Measurements from ENCODE around the gene KNSTRN. TPM values are rescaled to one million over a fixed set of nuclear protein-coding genes. Genes with fewer than 3 reads are reported as not detected.

KNSTRN gene, protein sequence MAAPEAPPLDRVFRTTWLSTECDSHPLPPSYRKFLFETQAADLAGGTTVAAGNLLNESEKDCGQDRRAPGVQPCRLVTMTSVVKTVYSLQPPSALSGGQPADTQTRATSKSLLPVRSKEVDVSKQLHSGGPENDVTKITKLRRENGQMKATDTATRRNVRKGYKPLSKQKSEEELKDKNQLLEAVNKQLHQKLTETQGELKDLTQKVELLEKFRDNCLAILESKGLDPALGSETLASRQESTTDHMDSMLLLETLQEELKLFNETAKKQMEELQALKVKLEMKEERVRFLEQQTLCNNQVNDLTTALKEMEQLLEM
- 10 to 100 TPM in 3 of 5 donors, 1 to 10 TPM in 2; 4.0 to 15.6 (median 10.7) TPM for total RNA-seq
- 10 to 100 TPM; 13.9 to 16.3 (median 16.0) TPM for polyA plus RNA-seq
- long read RNA-seq, donor 1 = 0 reads
- long read RNA-seq, donor 2, partial matches to known transcripts = 0 of 4 reads
- long read RNA-seq, donor 2, other reads (novel, unspliced or antisense) = 0 of 4 reads
- long read RNA-seq, donor 3, partial matches to known transcripts = 0 of 6 reads
- long read RNA-seq, donor 3, other reads (novel, unspliced or antisense) = 0 of 6 reads
- long read RNA-seq, donor 4 = 0 reads
- long read RNA-seq, donor 5, partial matches to known transcripts = 0 of 5 reads
- long read RNA-seq, donor 5, other reads (novel, unspliced or antisense) = 0 of 5 reads
- long read RNA-seq, donor 6, transcript KNSTRN-201 (9 exons, 1,714 nt) = major isoform, 19 of 20 reads
- long read RNA-seq, donor 6, partial matches to known transcripts = 0 of 20 reads
- long read RNA-seq, donor 6, other reads (novel, unspliced or antisense) = 0 of 20 reads
- long read RNA-seq, donor 7, transcript KNSTRN-201 (9 exons, 1,714 nt) = major isoform, 5 of 6 reads
- long read RNA-seq, donor 7, partial matches to known transcripts = 0 of 6 reads
- long read RNA-seq, donor 7, other reads (novel, unspliced or antisense) = 0 of 6 reads
- long read RNA-seq, donor 8, transcript KNSTRN-201 (9 exons, 1,714 nt) = major isoform, 6 of 6 reads
- long read RNA-seq, donor 8, partial matches to known transcripts = 0 of 6 reads
- long read RNA-seq, donor 8, other reads (novel, unspliced or antisense) = 0 of 6 reads
- long read RNA-seq, donor 9, partial matches to known transcripts = 0 of 1 reads
- long read RNA-seq, donor 9, other reads (novel, unspliced or antisense) = 0 of 1 reads
- long read RNA-seq, donor 10, transcript KNSTRN-201 (9 exons, 1,714 nt) = major isoform, 5 of 5 reads
- long read RNA-seq, donor 10, partial matches to known transcripts = 0 of 5 reads
- long read RNA-seq, donor 10, other reads (novel, unspliced or antisense) = 0 of 5 reads

DNA sequence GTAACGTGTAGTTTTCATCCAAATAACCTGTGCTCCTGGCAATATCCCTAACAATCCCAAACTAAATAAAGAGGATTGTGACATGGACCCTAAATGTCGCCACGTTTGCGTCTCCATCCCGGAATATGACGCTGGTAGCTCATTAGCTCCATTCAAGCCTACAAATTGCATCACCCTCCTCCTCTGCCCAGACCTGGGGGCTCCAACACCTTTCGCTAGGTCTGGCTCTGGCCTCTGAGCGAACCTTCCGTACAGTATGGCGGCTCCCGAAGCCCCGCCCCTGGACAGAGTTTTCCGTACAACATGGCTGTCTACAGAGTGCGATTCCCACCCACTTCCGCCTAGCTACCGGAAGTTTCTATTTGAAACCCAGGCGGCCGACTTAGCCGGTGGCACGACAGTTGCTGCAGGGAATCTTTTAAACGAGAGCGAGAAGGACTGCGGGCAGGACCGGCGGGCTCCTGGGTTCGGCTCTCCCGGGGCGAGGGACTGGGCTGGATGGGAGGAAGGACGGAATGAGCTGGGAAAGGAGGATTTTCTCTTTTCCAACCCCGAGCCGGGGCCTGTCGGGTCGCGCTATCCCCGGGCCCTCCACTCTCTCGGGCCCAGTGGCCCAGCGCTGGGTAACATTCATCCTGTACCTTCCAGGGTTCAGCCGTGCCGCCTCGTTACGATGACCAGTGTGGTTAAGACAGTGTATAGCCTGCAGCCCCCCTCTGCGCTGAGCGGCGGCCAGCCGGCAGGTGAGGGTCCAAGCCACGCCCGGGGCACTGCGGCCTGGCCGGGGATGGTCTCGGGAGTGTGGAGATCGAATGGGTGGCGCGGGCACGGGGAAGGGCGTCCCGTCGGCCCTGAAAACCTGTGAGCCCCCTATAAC is at the start of gene KNSTRN:
Gene KNSTRN, plus strand, starts transcription at position 142 of the 877 bp plus-strand sequence. Its CDS starts 115 bp downstream, at position 257.
- TF ChIP-seq POLR2AphosphoS5 (IDR thresholded peaks at IDR 0.05) (peak; percentile 27 to 87 (median 28)), POLR2A (IDR thresholded peaks at IDR 0.05) (no peak)
- Histone ChIP-seq H3K36me3 (peaks cover 8 to 20% (median 17%) of the 10 kb centered on the region in 4 donors), H3K9me3 (no peaks in the 10 kb centered on the region), H3K4me1 (peaks cover 20 to 41% (median 32%) of the 10 kb centered on the region in 4 donors), H3K27ac (peak within 1 kb of the TSS; percentile 11 to 78 (median 75)), H3K4me3 (peak within 1 kb of the TSS; percentile 82 to 95 (median 88)), H3K27me3 (no peaks in the 10 kb centered on the region)
- intact Hi-C loops (cut with DNase I; ENCODE audit: low total_unique reads) = no loop called here
- WGBS, 5 donors = 3 to 7% (median 4%) methylated on average over 39 to 57 of the region's 57 CpGs
- DNase-seq = peak; percentile 94 to 97

DNA sequence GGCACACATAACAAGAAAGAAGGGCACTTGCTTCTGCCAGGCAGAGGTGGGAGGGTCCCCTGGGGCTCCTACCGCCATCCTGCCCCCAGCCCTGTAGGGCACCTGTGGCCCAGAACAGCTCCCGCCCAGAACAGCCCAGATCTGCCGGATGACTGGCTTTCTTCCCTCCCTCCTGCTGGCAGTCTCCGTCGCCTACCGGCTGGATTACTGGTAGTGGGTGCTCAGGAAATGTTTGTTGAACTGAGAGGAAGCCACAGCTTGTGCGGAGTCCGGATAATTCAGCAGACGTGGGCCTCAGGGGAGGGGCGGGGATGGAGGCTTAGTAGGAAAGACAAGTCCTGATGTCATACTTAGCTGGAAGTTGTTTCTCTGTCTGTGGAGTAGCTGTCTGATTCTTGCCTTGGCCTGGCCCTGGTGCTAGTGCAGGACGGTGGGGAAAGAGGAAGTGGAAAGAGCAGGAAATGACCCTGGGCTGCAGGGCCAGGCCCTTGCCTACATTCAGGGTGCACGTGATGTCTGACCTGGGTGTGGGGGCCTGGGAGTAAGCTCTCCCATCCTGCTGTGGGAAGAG is 48.5 kb upstream of the KNSTRN start:
- H3K4me1 ChIP-seq = peaks cover 38 to 99% (median 76%) of the 10 kb centered on the region in 4 donors
- peaks cover 4 to 27% (median 22%) of the 10 kb centered on the region in 4 donors for H3K36me3 ChIP-seq
- intact Hi-C loops (cut with DNase I; ENCODE audit: low total_unique reads) = no loop called here
- peak overlapping the region in 1 of 4 donors; percentile 9 for H3K4me3 ChIP-seq
- DNase-seq = peak in 1 of 2 donors; percentile 87
- H3K27me3 ChIP-seq = no peaks in the 10 kb centered on the region
- 37 to 63% (median 46%) methylated on average over 12 of the region's 12 CpGs for WGBS, 5 donors
- peak overlapping the region; percentile 46 to 95 (median 92) for H3K27ac ChIP-seq
- TF ChIP-seq POLR2AphosphoS5 (IDR thresholded peaks at IDR 0.05) (peak; percentile 19 to 64 (median 19)), EP300 (IDR thresholded peaks at IDR 0.05) (no peak)
- no peaks in the 10 kb centered on the region for H3K9me3 ChIP-seq

DNA sequence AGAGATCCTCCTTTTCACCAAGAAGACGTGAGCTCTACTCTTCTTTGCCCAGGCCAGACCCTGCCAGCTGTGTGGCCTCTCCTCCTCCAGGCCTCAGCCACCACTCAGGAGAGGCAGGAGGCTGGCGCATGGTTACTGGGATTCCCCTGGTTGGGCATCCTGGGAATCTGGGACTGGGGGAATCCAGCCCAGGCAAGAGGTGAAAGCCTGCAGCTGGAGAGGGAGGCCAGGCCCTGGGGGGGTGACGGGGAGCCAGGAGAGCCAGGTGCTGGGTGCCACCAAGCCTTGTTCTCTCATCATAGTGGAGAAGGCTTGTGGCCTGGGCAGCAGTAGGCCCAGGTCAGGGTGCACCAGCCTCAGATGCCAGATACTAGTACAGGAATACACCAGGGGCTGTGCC is 48.0 kb upstream of the KNSTRN start:
- Histone ChIP-seq H3K4me3 (no peak overlapping the region), H3K27ac (peak overlapping the region; percentile 46 to 95 (median 92)), H3K36me3 (peaks cover 4 to 27% (median 22%) of the 10 kb centered on the region in 4 donors), H3K9me3 (no peaks in the 10 kb centered on the region), H3K4me1 (peaks cover 43 to 99% (median 79%) of the 10 kb centered on the region in 4 donors), H3K27me3 (no peaks in the 10 kb centered on the region)
- no peak for TF ChIP-seq POLR2AphosphoS5 (IDR thresholded peaks at IDR 0.05)
- TF ChIP-seq POLR2A (IDR thresholded peaks at IDR 0.05) = no peak
- no peak for TF ChIP-seq EP300 (IDR thresholded peaks at IDR 0.05)
- TF ChIP-seq, protein P1, sequence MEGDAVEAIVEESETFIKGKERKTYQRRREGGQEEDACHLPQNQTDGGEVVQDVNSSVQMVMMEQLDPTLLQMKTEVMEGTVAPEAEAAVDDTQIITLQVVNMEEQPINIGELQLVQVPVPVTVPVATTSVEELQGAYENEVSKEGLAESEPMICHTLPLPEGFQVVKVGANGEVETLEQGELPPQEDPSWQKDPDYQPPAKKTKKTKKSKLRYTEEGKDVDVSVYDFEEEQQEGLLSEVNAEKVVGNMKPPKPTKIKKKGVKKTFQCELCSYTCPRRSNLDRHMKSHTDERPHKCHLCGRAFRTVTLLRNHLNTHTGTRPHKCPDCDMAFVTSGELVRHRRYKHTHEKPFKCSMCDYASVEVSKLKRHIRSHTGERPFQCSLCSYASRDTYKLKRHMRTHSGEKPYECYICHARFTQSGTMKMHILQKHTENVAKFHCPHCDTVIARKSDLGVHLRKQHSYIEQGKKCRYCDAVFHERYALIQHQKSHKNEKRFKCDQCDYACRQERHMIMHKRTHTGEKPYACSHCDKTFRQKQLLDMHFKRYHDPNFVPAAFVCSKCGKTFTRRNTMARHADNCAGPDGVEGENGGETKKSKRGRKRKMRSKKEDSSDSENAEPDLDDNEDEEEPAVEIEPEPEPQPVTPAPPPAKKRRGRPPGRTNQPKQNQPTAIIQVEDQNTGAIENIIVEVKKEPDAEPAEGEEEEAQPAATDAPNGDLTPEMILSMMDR (IDR thresholded peaks at IDR 0.05) = no peak
- intact Hi-C loops (cut with DNase I; ENCODE audit: low total_unique reads) = no loop called here
- WGBS, 5 donors = 55 to 88% (median 77%) methylated on average over 3 of the region's 3 CpGs
- DNase-seq = peak in 1 of 2 donors; percentile 22

DNA sequence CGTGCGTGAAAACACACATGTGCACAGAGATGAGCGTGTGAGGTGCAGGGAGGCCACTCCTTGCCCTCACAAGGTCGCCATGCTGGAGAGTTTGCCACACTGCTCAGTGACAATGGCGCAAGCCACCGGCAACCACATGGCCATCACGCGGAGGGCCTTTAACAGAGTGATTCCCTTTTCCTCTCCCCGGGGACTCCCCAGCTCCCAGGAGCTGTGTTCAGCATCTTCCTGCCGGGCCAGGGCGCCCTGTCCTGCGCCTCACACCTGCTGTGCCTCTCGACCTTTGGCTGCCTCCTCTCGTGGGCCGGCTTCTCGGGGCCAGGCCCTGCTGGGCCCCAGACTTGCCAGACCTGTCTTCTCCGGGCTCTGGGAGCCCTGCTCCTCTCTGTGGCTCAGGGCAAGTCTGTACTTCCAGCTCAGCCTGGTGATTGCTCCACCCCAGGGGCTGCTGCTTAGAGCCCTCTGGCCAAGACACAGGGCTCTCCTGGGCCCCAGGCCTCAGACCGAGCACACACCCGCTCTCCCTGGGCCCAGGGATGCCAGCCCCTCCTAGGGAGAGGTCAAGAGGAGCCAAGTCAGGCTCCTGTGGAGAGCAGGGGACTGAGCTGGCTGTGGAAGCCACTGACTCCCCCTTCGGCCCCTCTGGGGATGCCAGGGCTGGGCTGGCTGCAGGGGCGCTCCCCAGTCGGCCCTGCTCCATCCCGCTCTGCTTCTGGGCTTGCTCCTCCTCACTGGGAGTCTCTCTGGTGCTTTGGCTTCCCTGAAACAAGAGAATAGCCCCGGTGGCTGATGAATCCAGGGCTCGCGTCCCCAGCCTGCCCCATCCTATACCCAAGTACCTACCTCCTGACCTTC is 47.4 kb upstream of the KNSTRN start:
- 75 to 87% (median 78%) methylated on average over 15 to 26 of the region's 26 CpGs for WGBS, 5 donors
- Histone ChIP-seq H3K27me3 (no peaks in the 10 kb centered on the region), H3K36me3 (peaks cover 4 to 27% (median 22%) of the 10 kb centered on the region in 4 donors), H3K27ac (peak overlapping the region; percentile 14 to 95 (median 92)), H3K9me3 (no peaks in the 10 kb centered on the region), H3K4me3 (no peak overlapping the region), H3K4me1 (peaks cover 49 to 99% (median 82%) of the 10 kb centered on the region in 4 donors)
- TF ChIP-seq POLR2A (IDR thresholded peaks at IDR 0.05) (no peak), POLR2AphosphoS5 (IDR thresholded peaks at IDR 0.05) (no peak), EP300 (IDR thresholded peaks at IDR 0.05) (no peak)
- TF ChIP-seq, protein P1 (IDR thresholded peaks at IDR 0.05) = no peak
- DNase-seq = peak in 1 of 2 donors; percentile 53
- intact Hi-C loops (cut with DNase I; ENCODE audit: low total_unique reads) = no loop called here

Measured in stomach (tissue), 19 donors.